A549 (cell line): ENCODE results near the gene NFE2L3. TPM values are rescaled to one million over a fixed set of nuclear protein-coding genes. Genes with fewer than 3 reads are reported as not detected.

Experiments used
- ATAC-seq, 2 experiments: fragments of 200-7000 bp in 1 of 2; fragments of >200 bp in 1 of 2; cut with Nextera tagmentation in 1 of 2; cut with Tn5 transposase in 1 of 2; 3 replicates each; pipeline versions ENCODE4 v1.8.0 to v1.9.1; 2018 to 2020; ENCODE audit warnings: mild to moderate bottlenecking in 1 of 2, moderate library complexity in 1 of 2
- CTCF ChIA-PET: fragments of 300-600 bp; sonication (Branson Sonifier 250); formaldehyde crosslinking; extraction: SDS; loops from one replicate; lab custom pipeline; 2021; ENCODE audit warnings: antibody characterized with exemption, inconsistent platforms; lab: Yijun Ruan, JAX
- POLR2A ChIA-PET: fragments of 350-600 bp; formaldehyde crosslinking; extraction: SDS; loops from one replicate; lab custom pipeline; 2021; ENCODE audit warnings: antibody characterized with exemption, inconsistent platforms; lab: Yijun Ruan, JAX
- DNase-seq, 2 experiments: peaks; one replicate each; pipeline versions ENCODE4 v3.0.0 to v3.0.0-alpha.2; 2011 to 2016; ENCODE audit warnings: low read depth in 1 of 2, low spot score in 1 of 2
- FAIRE-seq: peaks from 2 replicates; lab custom pipeline; 2011; peaks lifted over from hg19 to GRCh38; lab: Jason Lieb, UNC
- H3K27ac ChIP-seq, 2 experiments: fragments of >200 bp; sonication (Bioruptor Twin); formaldehyde crosslinking; 3 replicates each; pipeline ENCODE4 v1.5.1; 2016 to 2017
- H3K4me1 ChIP-seq: fragments of >200 bp; sonication (Bioruptor Twin); formaldehyde crosslinking; 3 replicates; pipeline ENCODE4 v1.6.1; 2016
- H3K4me2 ChIP-seq: fragments of >200 bp; sonication (Bioruptor Twin); formaldehyde crosslinking; 3 replicates; pipeline ENCODE4 v1.6.1; 2016
- H3K4me3 ChIP-seq: fragments of >200 bp; sonication (Bioruptor Twin); formaldehyde crosslinking; 3 replicates; pipeline ENCODE4 v1.5.1; 2016
- H3K9me3 ChIP-seq: fragments of >200 bp; sonication (Bioruptor Twin); formaldehyde crosslinking; 3 replicates; pipeline ENCODE4 v1.6.1; 2016
- CBX8 ChIP-seq: fragments of 200-600 bp; sonication (generic); IDR thresholded peaks from 2 replicates; pipeline ENCODE4 v1.6.1; 2016
- CEBPB ChIP-seq, 2 experiments: fragments of >200 bp in 1 of 2; sonication (Bioruptor Twin) in 1 of 2; formaldehyde crosslinking in 1 of 2; IDR thresholded peaks; 2 replicates each; pipeline ENCODE4 v1.6.1; 2012 to 2016
- CHD2 ChIP-seq: fragments of 150-350 bp; IDR thresholded peaks from 2 replicates; pipeline ENCODE4 v1.6.1; 2014; ENCODE audit warnings: low read length; ENCODE audit not compliant: partially characterized antibody
- CHD4 ChIP-seq: fragments of 200-600 bp; sonication (generic); IDR thresholded peaks from 2 replicates; pipeline ENCODE4 v1.6.1; 2016; ENCODE audit warnings: antibody characterized with exemption, mild to moderate bottlenecking, borderline replicate concordance
- EHF ChIP-seq: fragments of 250-450 bp; sonication (Bioruptor Pico); IDR thresholded peaks from 2 replicates; pipeline ENCODE4 v1.5.0; 2020; ENCODE audit warnings: mild to moderate bottlenecking
- FOSB ChIP-seq: fragments of 250-450 bp; sonication (Bioruptor Pico); IDR thresholded peaks from 2 replicates; pipeline ENCODE4 v1.5.0; 2020; ENCODE audit warnings: mild to moderate bottlenecking, moderate library complexity
- FOSL2 ChIP-seq, 2 experiments: fragments of 450-650 bp in 1 of 2; fragments of >200 bp in 1 of 2; sonication (Bioruptor Twin) in 1 of 2; formaldehyde crosslinking; IDR thresholded peaks; 2 replicates each; pipeline versions ENCODE4 v1.5.0 to v1.6.1; 2016 to 2020; ENCODE audit warnings: mild to moderate bottlenecking in 1 of 2, moderate library complexity in 1 of 2
- HOXA7 ChIP-seq: fragments of 250-450 bp; sonication (Bioruptor Pico); IDR thresholded peaks from 2 replicates; pipeline ENCODE4 v1.5.0; 2020; ENCODE audit warnings: mild to moderate bottlenecking, moderate library complexity
- JUN ChIP-seq, 2 experiments: fragments of >200 bp; sonication (Bioruptor Twin); formaldehyde crosslinking; IDR thresholded peaks; 2 replicates in 1 of 2; 3 replicates in 1 of 2; pipeline ENCODE4 v1.6.1; 2016 to 2017
- KDM1A ChIP-seq: fragments of 200-600 bp; sonication (generic); IDR thresholded peaks from 2 replicates; pipeline ENCODE4 v1.6.1; 2016; ENCODE audit warnings: low read depth, mild to moderate bottlenecking
- PBX3 ChIP-seq: IDR thresholded peaks from 2 replicates; pipeline ENCODE4 v1.6.1; 2012
- POLR2A ChIP-seq: IDR thresholded peaks from 2 replicates; pipeline ENCODE4 v1.6.1; 2012; ENCODE audit warnings: mild to moderate bottlenecking, low read length
- POLR2AphosphoS2 ChIP-seq: conservative IDR thresholded peaks from 2 replicates; pipeline ENCODE4 v1.6.1; 2012; ENCODE audit warnings: low read length, improper control_type of control experiment, inconsistent platforms
- RARB ChIP-seq: fragments of 250-450 bp; sonication (Bioruptor Pico); IDR thresholded peaks from 2 replicates; pipeline ENCODE4 v1.8.0; 2021; ENCODE audit warnings: mild to moderate bottlenecking, moderate library complexity
- RCOR1 ChIP-seq: fragments of 150-350 bp; IDR thresholded peaks from 2 replicates; pipeline ENCODE4 v1.6.1; 2014; ENCODE audit warnings: antibody characterized with exemption, low read length, low read depth
- RNF2 ChIP-seq: fragments of 200-600 bp; sonication (generic); IDR thresholded peaks from 2 replicates; pipeline ENCODE4 v1.6.1; 2016; ENCODE audit warnings: low read depth, mild to moderate bottlenecking, antibody characterized with exemption, moderate library complexity, borderline replicate concordance
- TFCP2L1 ChIP-seq: fragments of 250-450 bp; sonication (Bioruptor Pico); IDR thresholded peaks from 2 replicates; pipeline ENCODE4 v1.5.0; 2021; ENCODE audit warnings: mild to moderate bottlenecking
- WGBS: methylation state at CpG from one replicate; pipeline ENCODE4 v1.1.6; 2017; ENCODE audit errors: missing lambda C conversion rate; 5-methylcytosine and 5-hydroxymethylcytosine counted together
- polyA plus RNA-seq, 4 experiments: library from polyadenylated mRNA; depleted of rRNA in 3 of 4; stranded (reverse); fragments of >200 nt; fragmentation: RNase III in 1 of 4; extraction: RNeasy Plus Mini Kit Qiagen cat#74134 plus additional on column Dnase treatment in 1 of 4; gene quantifications; 2 replicates in 3 of 4; 3 replicates in 1 of 4; pipeline ENCODE4 v1.2.3, GENCODE V29; 2011 to 2017
- TF ChIP-seq, protein P1 (sequence below): fragments of 250-450 bp; sonication (Bioruptor Pico); IDR thresholded peaks from 2 replicates; pipeline ENCODE4 v1.5.0; 2020; ENCODE audit warnings: low read depth, mild to moderate bottlenecking, moderate library complexity
- TF ChIP-seq, protein P2 (sequence below): fragments of 250-450 bp; sonication (Bioruptor Pico); IDR thresholded peaks from 2 replicates; pipeline ENCODE4 v1.5.0; 2021; ENCODE audit warnings: mild to moderate bottlenecking, moderate library complexity, borderline replicate concordance
- TF ChIP-seq, protein P3 (sequence below): fragments of 150-350 bp; IDR thresholded peaks from 2 replicates; pipeline ENCODE4 v1.6.1; 2014; ENCODE audit warnings: low read depth, mild to moderate bottlenecking, low read length

The NFE2L3 gene
- polyA plus RNA-seq, 2 of the 4 experiments (the other 2 are of a cell fraction), result 4.9 to 11.4 TPM

DNA sequence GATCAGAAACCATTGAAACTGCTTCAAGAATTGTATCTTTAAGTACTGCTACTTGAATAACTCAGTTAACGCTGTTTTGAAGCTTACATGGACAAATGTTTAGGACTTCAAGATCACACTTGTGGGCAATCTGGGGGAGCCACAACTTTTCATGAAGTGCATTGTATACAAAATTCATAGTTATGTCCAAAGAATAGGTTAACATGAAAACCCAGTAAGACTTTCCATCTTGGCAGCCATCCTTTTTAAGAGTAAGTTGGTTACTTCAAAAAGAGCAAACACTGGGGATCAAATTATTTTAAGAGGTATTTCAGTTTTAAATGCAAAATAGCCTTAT lies 33.8 kb downstream of the NFE2L3 start:
- DNase-seq (no peak), FAIRE-seq (no peak), ATAC-seq (no peak)
- H3K4me2 ChIP-seq, result peak overlapping the region; percentile 7; the same call in 1 of the 3 replicates
- POLR2A ChIA-PET, result no interaction called here
- H3K4me1 ChIP-seq, result peaks cover 89% of the 10 kb centered on the region
- H3K9me3 ChIP-seq, result no peaks in the 10 kb centered on the region
- 98% methylated on average over 1 of the region's 1 CpG for WGBS
- H3K4me3 ChIP-seq, result no peak overlapping the region
- H3K27ac ChIP-seq, result no peak overlapping the region
- TF ChIP-seq RARB (peak; percentile 19; the same call in 1 of the 2 replicates), EHF (CRISPR knock-in tag) (no peak)
- TF ChIP-seq, all 56 proteins: peak for 1
- CTCF ChIA-PET, result interaction anchor here (1.8 kb wide), 1 partner anchor 13 kb away, joined by 4 read pairs; no protein-coding TSS in a partner anchor

DNA sequence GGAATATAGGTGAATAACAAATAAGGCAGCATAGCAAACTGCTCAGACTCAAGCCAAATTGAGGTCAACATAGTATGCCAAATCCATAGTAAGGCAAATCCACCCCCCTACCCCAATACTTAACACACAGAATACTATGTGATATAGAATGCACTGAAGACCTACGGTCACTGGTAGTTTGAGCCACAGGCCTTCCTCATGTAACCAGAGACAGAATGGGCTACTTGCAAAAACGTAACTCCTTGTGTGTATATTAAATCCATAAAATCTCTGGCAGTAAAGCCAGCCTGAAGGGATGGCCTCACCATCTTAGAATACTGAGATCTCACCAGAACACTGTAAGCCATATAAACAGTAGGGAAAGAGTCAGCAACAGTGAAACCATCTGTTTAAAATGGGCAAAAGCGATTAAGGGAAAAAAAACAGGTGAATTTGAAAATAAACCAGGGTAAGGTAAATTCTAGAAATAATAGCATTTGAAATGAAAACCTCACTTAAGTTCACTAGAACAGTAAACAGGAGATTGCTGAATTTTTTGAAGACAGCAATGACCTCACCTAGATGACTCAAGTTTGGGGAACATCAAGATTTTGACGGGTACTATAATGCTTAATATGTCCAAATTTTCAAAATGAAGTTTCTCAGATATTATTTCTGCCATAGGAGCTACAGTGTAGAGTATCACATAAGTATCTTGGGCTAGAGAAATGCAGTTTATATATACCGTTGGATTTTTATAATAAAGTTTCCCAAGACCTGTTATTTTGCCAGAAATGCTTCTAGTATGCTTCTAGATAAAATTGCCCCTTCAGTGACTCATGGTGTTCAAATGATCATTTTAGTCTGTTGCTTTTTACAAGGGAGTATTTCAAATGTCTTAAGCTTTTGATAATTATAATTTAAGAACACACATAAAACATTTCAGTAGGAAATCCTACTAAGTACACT lies 34.6 kb downstream of the NFE2L3 start:
- ChIA-PET POLR2A (interaction anchor here (1.2 to 3.8 kb wide), 6 partner anchors 11 to 35 kb away, joined by 6 to 42 read pairs (median 10); partner anchors contain the start of genes CBX3, HNRNPA2B1 and NFE2L3), CTCF (interaction anchor here (1.2 to 3.2 kb wide), 4 partner anchors 11 to 294 kb away, joined by 4 to 31 read pairs (median 10); no protein-coding TSS in a partner anchor)
- TF ChIP-seq HOXA7, result peak; percentile 54; the same call in 1 of the 2 replicates
- TF ChIP-seq RNF2, result no peak
- no peak for TF ChIP-seq RARB
- peak; percentile 54; the same call in 1 of the 2 replicates for TF ChIP-seq FOSB (CRISPR knock-in tag)
- no peak for TF ChIP-seq CBX8
- no peak; the same call in 1 of the 2 replicates for TF ChIP-seq POLR2AphosphoS2
- peak; percentile 82 for TF ChIP-seq TFCP2L1
- no peak for TF ChIP-seq FOSL2 (IDR thresholded peaks at IDR 0.05)
- peak; percentile 51; the same call in 1 of the 2 replicates for TF ChIP-seq FOSL2 (CRISPR knock-in tag; IDR thresholded peaks at IDR 0.05)
- no peak for TF ChIP-seq RCOR1
- 66% methylated on average over 5 of the region's 5 CpGs for WGBS
- no peak overlapping the region for H3K27ac ChIP-seq
- no peaks in the 10 kb centered on the region for H3K9me3 ChIP-seq
- FAIRE-seq (peak; percentile 23), ATAC-seq (peak in 1 of 2 experiments; percentile 14; a peak in 3 of 6 replicates), DNase-seq (no peak)
- 0 out of 3 replicates have a peak overlapping the region, but pooled peaks have one; percentile 3 for H3K4me2 ChIP-seq
- no peak overlapping the region for H3K4me3 ChIP-seq
- H3K4me1 ChIP-seq, result peaks cover 95% of the 10 kb centered on the region

GRCh38 chr7:26187380-26188205 lies 35.6 kb downstream of the NFE2L3 start:
- Histone ChIP-seq H3K27ac (peak overlapping the region in 1 of 2 experiments; percentile 57; a peak in 2 of 6 replicates), H3K4me1 (peaks cover 95% of the 10 kb centered on the region), H3K4me2 (no peak overlapping the region), H3K9me3 (no peaks in the 10 kb centered on the region), H3K4me3 (no peak overlapping the region)
- ATAC-seq (peak; percentile 14 to 26; a peak in 4 of 6 replicates), FAIRE-seq (no peak), DNase-seq (no peak)
- 76% methylated on average over 11 of the region's 11 CpGs for WGBS
- ChIA-PET CTCF (interaction anchor here (0.9 to 3.2 kb wide), 6 partner anchors 10 to 295 kb away, joined by 3 to 31 read pairs (median 4); partner anchors contain the start of gene NFE2L3), POLR2A (interaction anchor here (1.2 to 3.8 kb wide), 8 partner anchors 10 to 97 kb away, joined by 6 to 42 read pairs (median 10); partner anchors contain the start of genes CBX3, HNRNPA2B1 and NFE2L3)
- TF ChIP-seq TFCP2L1, result peak; percentile 93
- TF ChIP-seq, protein P1, sequence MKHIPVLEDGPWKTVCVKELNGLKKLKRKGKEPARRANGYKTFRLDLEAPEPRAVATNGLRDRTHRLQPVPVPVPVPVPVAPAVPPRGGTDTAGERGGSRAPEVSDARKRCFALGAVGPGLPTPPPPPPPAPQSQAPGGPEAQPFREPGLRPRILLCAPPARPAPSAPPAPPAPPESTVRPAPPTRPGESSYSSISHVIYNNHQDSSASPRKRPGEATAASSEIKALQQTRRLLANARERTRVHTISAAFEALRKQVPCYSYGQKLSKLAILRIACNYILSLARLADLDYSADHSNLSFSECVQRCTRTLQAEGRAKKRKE (CRISPR knock-in tag), result peak; percentile 40; the same call in 1 of the 2 replicates
- peak in 1 of 2 experiments; percentile 16; a peak in 2 of 5 replicates for TF ChIP-seq JUN (IDR thresholded peaks at IDR 0.05)
- TF ChIP-seq KDM1A, result no peak
- TF ChIP-seq CEBPB (IDR thresholded peaks at IDR 0.05), result peak; percentile 14 to 74; a peak in 3 of 4 replicates
- TF ChIP-seq CHD4, result no peak
- peak; percentile 53 for TF ChIP-seq CHD2
- no peak for TF ChIP-seq PBX3
- TF ChIP-seq, protein P2, sequence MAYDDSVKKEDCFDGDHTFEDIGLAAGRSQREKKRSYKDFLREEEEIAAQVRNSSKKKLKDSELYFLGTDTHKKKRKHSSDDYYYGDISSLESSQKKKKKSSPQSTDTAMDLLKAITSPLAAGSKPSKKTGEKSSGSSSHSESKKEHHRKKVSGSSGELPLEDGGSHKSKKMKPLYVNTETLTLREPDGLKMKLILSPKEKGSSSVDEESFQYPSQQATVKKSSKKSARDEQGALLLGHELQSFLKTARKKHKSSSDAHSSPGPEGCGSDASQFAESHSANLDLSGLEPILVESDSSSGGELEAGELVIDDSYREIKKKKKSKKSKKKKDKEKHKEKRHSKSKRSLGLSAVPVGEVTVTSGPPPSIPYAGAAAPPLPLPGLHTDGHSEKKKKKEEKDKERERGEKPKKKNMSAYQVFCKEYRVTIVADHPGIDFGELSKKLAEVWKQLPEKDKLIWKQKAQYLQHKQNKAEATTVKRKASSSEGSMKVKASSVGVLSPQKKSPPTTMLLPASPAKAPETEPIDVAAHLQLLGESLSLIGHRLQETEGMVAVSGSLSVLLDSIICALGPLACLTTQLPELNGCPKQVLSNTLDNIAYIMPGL (CRISPR knock-in tag), result peak; percentile 18; the same call in 1 of the 2 replicates
- TF ChIP-seq POLR2A, result no peak
- TF ChIP-seq, protein P3, sequence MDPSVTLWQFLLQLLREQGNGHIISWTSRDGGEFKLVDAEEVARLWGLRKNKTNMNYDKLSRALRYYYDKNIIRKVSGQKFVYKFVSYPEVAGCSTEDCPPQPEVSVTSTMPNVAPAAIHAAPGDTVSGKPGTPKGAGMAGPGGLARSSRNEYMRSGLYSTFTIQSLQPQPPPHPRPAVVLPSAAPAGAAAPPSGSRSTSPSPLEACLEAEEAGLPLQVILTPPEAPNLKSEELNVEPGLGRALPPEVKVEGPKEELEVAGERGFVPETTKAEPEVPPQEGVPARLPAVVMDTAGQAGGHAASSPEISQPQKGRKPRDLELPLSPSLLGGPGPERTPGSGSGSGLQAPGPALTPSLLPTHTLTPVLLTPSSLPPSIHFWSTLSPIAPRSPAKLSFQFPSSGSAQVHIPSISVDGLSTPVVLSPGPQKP, result no peak
